Right forelimb (tissue), 1 donor: Measurements from ENCODE around the gene HDAC8.
"Not testable (repeated sequence)": the region's sequence is repeated elsewhere in the genome, so short reads cannot be mapped to it uniquely, and the experiment has no call there.

Source experiments
- DNase-seq: peaks from one replicate; pipeline ENCODE4 v3.0.0-alpha.2; 2018

Gene HDAC8

DNA sequence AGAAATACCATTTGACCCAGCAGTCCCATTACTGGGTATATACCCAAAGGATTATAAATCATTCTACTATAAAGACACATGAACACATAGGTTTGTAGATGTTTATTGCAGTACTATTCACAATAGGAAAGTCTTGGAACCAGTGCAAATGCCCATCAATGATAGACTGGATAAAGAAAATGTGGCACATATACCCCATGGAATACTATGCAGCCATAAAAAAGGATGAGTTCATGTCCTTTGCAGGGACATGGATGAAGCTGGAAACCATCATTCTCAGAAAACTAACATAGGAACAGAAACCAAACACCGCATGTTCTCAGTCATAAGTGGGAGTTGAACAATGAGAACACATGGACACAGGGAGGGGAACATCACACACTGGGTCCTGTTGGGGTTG is 123.6 kb downstream of the HDAC8 start:
- not testable (repeated sequence) for DNase-seq

DNA sequence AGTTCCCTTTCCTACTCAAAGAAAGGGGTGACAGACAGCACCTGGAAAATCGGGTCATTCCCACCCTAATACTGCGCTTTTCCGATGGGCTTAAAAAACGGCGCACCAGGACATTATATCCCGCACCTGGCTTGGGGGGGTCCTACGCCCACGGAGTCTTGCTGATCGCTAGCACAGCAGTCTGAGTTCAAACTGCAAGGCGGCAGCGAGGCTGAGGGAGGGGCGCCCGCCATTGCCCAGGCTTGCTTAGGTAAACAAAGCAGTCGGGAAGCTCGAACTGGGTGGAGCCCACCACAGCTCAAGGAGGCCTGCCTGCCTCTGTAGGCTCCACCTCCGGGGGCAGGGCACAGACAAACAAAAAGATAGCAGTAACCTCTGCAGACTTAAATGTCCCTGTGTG is 131.9 kb downstream of the HDAC8 start:
- not testable (repeated sequence) for DNase-seq

DNA sequence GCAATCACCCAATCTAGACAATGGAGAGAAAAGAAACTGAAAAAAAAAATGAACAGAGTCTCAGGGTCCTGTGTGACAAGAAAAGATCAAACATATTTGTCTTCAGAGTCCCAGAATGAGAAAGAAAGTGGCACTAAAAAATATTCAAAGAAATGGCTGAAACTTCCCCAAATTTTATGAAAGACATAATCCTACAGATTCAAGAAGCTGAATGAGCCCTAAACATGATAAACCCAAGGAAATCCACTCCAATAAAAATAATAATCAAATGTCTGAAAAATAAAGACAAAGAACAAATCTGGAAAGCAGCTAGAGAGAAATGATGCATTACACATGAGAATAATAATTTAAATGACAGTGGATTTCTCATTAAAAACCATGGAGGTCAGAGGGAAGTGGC is 136.6 kb downstream of the HDAC8 start:
- DNase-seq, result no peak

DNA sequence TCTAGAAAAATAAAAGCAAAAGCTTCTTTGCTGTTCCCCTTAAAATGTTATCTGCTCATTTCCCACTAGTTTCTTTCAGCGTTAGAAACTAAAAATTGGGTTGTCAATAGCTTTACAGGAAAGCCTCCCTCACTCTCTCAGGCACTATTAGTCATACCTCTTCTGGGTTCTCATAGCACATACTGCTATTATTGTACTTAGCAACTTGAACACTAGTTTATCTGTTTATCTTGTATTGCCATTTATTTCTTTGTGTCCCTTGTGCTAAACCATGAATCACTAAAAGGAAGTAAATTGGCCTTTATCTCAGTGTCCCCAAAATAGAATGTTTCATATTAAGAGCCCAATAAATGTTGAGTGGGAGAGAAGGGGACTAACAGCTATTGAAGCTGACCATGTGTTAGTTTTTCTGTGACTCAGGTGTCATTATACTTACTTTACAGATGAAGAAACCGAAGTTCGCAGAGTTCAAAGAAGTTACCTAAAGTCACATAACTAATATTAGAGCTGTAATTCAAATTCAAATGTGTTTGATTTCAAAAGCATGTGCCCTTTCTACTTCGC is 142.2 kb downstream of the HDAC8 start:
- no peak for DNase-seq

DNA sequence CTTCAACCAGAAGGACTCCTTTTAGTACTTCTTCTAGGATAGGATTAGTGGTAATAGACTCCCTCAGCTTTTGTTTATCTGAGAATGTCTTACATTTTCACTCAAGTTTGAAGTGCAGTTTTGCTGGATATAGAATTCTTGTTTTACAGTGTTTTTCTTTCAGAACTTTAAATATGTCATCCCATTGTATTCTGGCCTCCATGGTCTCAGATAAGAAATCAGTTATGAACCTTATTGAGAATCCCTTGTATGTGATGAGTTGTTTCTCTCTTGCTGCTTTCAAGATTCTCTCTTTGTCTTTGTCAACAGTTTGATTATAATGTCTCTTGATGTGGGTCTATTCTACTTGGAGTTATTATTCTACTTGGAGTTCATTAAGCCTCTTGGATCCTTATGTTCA is 150.8 kb downstream of the HDAC8 start:
- DNase-seq, result no peak

DNA sequence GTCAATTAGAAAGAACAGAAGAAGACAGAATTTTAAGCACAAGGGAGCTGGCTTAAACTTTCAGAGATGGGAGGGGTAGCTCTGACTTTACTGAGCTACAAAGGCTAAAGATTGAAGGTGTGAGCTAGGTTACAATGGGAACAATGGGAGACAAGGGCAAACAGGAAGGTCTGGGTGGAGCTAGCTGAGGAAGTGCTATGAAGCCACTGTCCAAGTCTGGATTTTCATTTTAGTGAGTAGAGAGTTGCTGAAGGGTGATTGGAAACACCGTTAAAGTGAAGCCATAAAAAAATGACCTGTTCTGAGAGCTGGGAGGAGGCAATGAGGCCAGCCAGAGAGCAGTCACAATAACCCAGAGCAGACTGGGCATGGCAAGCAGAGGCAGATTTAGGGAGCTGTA is 162.7 kb downstream of the HDAC8 start:
- no peak for DNase-seq

DNA sequence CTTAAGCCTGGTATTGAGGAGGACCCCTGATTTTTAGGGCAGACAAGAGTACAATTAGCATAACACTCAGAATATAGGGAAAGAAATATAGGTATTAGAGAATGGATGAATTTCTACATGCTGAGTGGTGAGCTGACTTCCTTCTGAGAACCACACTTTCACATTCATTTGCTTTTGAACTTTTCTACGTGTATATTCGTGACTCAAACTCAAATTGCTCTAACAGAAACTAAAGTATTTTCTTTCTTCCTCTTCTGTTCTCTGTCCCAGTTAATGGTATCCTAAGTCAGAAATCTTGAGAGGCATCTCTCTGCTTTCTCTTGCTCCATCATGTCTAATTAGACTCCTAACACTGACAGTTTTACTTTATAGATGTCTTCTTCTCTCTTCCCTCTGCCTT is 163.8 kb downstream of the HDAC8 start:
- no peak for DNase-seq

DNA sequence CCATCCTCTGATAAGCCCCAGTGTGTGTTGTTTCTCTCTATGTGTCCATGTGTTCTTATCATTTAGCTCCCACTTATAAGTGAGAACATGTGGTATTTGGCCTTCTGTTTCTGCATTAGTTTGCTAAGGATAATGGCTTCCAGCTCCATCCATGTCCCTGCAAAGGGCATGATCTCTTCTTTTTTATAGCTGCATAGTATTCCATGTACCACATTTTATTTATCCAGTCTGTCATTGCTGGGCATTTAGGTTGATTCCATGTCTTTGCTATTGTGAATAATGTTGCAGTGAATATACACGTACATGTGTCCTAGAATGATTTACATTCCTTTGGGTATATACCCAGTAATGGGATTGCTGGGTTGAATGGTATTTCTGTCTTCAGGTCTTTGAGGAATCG is 167.5 kb downstream of the HDAC8 start:
- not testable (repeated sequence) for DNase-seq

DNA sequence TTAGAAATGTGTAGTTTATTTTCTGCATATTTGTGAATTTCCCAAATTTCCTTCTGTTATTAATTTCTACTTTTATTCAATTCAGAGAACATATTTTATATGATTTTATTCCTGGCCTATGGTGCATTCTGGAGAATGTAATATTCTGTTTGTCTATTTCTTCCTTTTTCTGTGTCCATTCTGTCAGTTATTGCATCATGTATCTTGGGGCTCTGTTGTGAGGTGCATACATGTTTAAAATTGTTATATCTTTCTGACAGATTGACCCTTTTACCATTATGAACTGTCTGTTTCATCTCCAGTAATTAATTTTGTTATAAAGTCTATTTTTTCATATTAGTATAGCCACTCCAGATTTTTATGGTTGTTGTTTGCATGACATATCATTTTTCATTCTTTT is 170.0 kb downstream of the HDAC8 start:
- no peak for DNase-seq

DNA sequence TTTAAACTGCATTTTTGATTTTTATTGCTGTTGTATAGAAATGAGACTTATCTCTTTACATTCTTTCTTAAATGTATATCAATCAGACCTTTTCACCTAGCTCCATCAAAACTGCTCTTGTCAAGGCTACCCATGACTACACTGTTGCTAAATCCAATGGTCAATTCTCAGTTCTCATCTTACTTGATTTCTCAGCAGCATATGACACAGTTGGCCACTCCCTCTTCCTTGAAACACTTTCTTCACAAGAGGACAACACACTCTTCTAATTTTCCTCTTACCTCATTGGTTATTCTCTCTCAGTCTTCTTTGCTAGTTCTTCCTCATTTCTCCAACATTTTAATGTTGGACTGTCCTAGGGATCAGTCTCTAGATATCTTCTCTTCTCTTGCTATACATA is 172.8 kb downstream of the HDAC8 start:
- DNase-seq, result no peak

DNA sequence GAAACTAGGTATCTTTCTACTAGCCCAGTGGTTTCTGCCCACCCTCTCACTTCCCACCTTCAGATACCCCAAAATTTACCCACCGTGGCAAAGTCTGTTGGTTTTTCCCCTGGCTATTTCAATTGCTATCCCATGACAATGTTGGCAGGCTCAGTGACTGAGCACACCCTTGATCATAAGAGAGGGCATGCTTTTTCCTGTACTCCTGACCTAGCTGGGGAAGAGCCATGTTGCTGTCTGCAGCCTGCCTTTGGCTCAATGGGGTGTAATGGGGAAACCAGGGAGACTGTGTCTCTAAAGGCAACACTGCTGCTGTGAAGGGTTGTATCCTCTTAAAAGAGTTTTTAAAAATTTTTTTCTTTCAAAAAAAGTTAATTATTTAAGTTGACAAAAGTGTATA is 176.5 kb downstream of the HDAC8 start:
- no peak for DNase-seq

DNA sequence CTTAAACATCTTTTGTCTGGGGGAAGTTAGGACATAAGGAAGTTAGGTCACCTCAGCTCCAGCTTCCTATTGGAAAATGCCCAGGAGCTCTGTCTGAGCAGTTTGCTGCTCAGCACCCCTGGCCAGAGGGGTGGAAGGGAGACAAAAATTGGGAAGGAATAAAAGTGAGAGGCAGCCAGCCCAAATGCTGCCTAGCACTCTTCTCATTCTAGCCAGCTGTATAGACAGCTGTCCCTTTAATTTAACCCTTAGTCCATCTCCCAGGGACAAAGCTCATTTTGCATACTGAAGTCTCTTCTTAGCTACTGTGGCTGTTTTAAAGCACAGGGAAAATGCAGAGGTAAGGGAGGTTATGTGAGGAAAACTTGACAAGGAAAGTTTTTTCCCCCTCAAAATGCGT is 177.4 kb downstream of the HDAC8 start:
- no peak for DNase-seq

DNA sequence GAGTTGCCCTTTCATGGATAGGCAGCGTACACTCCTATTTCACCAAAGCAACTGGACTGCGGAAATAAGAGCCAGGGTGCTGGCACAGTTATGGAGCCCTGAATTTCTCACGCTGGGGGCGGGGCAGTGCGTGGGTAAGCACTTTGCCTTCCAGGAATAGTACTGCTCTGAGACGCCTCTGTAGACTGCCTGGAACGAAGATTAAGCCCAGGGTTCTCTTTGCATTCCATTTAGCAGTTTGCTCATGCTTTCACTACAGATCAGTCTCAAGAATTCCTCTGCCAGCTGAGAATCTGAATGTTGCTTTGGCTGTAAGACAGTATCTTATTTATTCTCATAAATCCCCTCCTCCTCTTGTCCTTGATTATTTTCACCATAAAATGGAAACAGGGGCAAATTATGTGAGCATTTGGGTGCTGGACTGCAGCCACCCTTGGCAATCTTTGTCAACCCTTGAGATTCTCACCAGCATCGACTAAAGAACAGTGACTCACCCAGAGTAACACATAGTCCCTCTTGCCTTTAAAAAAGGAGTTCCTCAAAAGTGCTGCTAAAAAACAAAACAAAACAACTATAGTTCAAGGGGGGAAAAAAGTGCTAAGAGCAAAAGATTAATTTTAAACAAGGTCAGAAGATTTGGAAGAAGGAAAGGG is 178.0 kb downstream of the HDAC8 start:
- DNase-seq, result peak; percentile 48

DNA sequence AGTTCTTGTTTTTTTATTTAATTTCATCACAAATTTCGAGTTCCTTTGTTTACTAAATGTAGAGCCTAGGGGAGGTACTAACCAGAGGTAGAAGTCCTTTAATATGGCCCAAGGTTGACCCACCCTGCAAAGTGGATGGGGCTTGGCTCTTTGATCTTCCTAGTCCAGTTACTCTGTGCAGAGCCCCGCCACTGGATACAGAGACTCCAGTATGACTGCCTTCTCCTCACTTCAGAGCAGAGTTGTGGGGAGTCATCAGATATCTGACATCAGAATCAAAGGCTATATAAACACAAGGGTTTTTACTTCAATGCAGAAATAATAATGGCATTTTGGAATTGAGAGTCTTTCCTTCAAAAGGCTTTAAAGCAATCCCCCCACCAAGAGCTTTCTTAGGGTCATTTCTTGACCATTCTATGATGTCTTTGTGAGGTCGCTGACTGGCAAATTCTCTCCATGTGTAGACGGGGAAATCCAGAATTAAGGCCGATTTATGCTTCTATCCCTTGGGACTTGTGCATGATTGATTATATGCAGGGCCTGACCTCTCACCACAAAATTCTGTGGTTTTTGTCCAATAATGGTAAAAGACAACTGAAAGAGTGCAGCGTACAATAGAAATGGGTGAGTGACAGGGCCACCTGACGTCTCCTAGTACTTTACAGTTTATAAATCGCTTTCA is 178.7 kb downstream of the HDAC8 start:
- DNase-seq, result no peak

DNA sequence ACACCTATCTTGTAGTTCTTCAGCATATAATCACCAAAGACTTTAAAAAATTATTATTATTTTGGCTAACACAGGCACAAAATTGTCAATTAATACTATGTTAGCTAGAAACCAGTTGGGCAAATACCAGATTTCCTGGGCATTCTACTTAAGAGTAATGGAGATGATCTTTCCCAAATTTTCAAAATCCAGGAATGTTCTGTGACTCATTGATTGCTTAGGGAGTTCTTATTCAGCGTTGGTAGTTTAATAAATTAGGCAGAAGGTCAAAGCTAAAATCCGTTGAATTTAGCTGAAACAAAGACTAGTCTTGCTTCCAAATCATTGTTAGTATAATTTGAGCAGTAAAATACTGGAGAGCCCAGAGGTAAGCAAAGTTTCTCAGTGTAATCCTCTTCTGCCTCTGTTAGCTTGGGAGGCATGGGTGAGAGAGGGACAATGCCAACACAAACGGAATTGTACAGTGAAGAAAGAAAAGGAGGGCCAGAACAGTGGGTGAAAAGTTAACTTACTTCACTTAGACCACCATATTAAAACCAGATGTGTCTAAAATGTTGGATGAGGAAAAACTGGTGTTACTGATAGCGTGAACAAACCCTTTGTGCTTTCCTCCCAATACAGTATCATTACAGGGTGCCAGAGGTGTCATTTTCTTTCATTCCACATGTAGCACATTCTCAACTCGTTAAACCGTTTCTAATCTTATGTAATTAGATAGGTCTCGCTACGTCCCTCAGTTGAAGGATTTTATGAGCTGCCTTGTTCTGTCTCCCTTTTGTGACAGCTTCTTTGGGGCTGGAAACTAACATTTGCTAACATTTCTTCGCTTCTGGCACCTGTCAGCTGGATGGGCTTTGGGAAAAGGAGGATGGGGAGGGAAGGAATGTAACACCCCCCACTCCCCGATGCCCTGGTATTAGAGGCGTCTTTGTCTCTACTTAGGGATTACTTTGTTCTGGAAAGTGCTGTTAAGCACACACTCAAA is 179.5 kb downstream of the HDAC8 start:
- DNase-seq, result no peak

DNA sequence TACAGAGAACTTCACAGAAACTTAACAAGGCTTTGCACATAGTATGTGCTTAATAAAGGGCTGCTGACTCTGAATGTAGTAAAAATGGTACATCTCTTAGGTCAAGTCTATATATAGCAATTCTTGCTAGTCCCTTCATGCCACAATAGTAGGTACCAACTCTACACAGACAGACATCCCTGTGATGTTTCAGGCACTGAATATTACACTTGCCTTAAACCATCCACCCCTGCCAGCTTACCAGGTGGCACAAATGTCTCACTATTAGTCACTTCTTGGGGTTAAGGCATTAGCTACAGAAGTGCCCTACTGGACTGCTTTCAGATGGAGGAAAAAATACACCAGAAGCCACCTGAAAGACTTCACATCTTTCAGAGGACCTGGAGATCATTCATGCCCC is 180.6 kb downstream of the HDAC8 start:
- no peak for DNase-seq

DNA sequence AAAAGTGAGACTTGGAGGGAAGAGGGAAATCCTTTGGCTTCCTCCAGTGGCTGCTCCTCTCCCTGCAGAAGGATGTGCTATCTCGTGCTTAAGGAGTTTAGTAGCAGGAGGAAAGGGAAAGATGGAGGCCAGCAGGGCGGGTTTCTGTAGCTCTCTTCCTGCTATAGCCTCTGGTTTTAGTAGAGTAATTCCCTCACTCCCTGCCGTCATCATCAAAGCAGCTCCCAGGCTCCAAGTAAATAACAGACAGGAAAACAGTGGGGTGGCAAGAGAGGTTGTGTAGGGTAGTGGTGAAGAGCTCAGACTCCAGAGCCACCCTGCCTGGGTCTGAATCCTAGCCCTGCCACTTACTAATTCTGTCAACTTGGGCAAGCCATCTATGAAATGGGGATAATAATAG is 185.4 kb downstream of the HDAC8 start:
- no peak for DNase-seq

DNA sequence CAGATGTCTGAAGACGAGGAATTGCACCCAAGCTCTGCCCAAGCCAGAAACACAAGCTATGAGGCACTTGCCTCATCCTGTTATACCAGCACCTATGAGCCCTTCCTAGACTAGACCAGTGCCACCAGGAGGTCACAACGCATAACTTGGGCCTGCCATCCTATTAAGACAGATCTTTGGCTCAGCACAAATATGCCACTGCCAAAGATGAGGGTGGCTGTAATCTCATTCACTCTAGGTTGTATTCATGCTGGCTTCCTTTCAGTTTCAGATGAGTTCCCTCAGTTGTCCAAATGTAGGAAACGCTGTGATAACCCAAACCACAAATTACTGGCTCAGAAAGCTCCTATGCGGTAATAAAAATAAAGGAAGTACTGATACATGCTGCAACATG is 190.4 kb downstream of the HDAC8 start:
- no peak for DNase-seq

DNA sequence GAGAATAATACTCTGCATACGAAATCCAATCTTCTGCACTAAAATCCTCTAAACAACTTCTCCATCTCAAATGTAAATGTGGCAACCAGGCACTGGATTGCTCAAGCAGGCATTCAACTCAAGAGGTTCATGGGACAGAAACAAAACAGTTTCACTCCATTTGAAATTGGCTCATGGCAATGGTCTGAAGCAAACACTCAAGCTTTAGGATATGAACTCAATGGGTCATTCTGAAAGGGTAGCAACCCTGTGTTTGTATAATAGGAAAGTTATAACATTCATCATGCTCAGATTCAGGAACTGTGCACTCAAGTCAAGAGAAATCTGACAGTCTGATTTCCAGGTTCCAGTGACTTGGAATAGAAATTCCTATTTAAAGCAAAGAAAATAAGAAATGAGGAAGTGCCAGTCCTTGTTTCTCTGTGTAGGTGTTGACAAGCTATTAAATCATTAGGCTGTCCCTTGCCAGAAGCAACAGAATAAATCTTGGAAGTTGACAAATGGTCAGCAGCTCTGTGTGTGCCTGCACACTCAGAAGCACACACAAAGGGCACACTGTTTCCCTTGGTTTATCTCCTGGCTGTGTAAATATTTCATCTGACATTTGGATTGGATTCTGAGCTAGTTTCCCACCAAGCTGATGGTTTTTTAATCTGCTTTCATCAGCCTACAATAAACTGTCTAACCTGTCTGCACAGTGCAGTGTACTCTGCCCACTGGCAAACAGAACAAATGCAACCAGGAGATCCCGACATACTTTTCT is 191.0 kb downstream of the HDAC8 start:
- DNase-seq, result no peak

DNA sequence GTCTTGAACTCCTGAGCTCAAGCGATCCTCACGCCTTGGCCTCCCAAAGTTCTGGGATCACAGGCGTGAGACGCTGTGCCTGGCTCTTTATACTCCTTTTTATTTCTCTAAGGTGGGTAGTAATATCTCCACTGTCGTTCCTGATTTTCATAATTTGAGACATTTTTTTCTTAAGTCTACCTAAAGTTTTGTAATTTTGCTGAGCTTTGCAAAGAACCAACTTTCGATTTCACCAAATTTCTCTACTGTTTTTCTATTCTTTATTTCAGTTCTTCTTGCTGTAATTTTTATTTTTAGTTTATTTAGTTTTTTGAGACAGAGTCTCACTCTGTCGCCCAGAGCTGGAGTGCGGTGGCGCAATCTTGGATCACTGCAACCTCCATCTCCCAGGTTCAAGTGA is 196.5 kb downstream of the HDAC8 start:
- DNase-seq, result no peak

DNA sequence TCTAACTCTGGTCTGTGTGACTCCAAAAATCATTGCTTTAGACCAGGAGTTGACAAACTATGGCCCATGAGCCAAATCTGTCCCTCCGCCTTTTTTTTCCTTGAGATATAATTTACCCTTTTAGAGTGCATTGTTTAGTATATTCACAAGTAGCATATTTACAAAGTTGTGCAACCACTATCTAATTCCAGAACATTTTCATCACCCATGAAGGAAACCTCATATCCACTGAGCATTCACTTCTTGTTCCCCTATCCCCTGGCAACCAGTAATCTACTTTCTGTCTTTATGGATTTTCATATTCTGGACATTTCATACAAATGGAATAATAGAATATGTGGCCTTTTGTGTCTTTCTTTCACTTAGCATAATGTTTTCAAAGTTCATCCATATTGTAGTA is 199.5 kb downstream of the HDAC8 start:
- DNase-seq, result no peak

DNA sequence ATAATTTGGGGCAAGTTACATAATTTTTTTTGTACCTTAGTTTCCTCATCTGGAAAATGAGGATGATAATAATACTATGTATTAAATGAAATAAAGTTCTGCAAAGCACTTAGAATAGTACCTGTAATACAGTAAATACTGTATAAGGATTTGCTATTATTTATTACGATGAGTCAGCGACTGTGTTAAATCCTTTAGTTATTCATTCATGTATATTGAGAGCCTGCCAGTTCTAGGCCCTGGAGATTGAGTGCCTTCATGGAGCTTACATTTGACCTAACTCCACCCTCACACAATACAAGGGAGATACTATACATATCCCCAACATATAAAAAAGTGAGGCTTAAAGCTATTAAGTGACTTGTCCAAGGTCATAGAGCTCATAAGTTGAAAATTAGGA is 199.9 kb downstream of the HDAC8 start:
- no peak for DNase-seq

DNA sequence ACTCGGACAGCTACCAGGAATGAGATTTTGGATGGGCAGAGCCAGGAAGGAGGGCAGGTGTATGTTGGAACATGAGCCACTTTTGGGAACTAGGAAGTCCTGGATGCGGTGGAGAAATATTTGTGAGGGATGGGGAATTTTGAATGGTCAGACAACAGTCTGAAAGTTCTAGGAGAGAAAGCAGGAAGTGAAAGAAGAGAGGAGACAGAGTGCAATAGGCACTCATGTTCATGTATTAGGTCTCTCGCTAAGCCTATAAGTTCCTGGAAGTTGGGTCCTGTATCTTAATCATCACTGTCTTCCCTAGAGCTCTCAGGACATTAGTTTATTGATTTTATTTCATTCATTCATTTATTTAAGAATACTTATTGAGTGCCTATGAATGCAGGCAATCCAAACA is 201.2 kb downstream of the HDAC8 start:
- DNase-seq, result no peak
